A549 (cell line): ENCODE data around the gene MGME1. TPM values are rescaled to one million over a fixed set of nuclear protein-coding genes. Genes with fewer than 3 reads are reported as not detected.
"Not testable (repeated sequence)": the region's sequence is repeated elsewhere in the genome, so short reads cannot be mapped to it uniquely, and the experiment has no call there.

ENCODE experiments used
- ATAC-seq, 2 experiments: fragments of 200-7000 bp in 1 of 2; fragments of >200 bp in 1 of 2; cut with Nextera tagmentation in 1 of 2; cut with Tn5 transposase in 1 of 2; 3 replicates each; pipeline versions ENCODE4 v1.8.0 to v1.9.1; 2018 to 2020; ENCODE audit warnings: mild to moderate bottlenecking in 1 of 2, moderate library complexity in 1 of 2
- CTCF ChIA-PET: fragments of 300-600 bp; sonication (Branson Sonifier 250); formaldehyde crosslinking; extraction: SDS; loops from one replicate; lab custom pipeline; 2021; ENCODE audit warnings: antibody characterized with exemption, inconsistent platforms; lab: Yijun Ruan, JAX
- POLR2A ChIA-PET: fragments of 350-600 bp; formaldehyde crosslinking; extraction: SDS; loops from one replicate; lab custom pipeline; 2021; ENCODE audit warnings: antibody characterized with exemption, inconsistent platforms; lab: Yijun Ruan, JAX
- DNase-seq, 2 experiments: peaks; one replicate each; pipeline versions ENCODE4 v3.0.0 to v3.0.0-alpha.2; 2011 to 2016; ENCODE audit warnings: low read depth in 1 of 2, low spot score in 1 of 2
- FAIRE-seq: peaks from 2 replicates; lab custom pipeline; 2011; peaks lifted over from hg19 to GRCh38; lab: Jason Lieb, UNC
- H3K27ac ChIP-seq, 2 experiments: fragments of >200 bp; sonication (Bioruptor Twin); formaldehyde crosslinking; 3 replicates each; pipeline ENCODE4 v1.5.1; 2016 to 2017
- H3K4me1 ChIP-seq: fragments of >200 bp; sonication (Bioruptor Twin); formaldehyde crosslinking; 3 replicates; pipeline ENCODE4 v1.6.1; 2016
- H3K4me2 ChIP-seq: fragments of >200 bp; sonication (Bioruptor Twin); formaldehyde crosslinking; 3 replicates; pipeline ENCODE4 v1.6.1; 2016
- H3K4me3 ChIP-seq: fragments of >200 bp; sonication (Bioruptor Twin); formaldehyde crosslinking; 3 replicates; pipeline ENCODE4 v1.5.1; 2016
- H3K9me3 ChIP-seq: fragments of >200 bp; sonication (Bioruptor Twin); formaldehyde crosslinking; 3 replicates; pipeline ENCODE4 v1.6.1; 2016
- CEBPB ChIP-seq, 2 experiments: fragments of >200 bp in 1 of 2; sonication (Bioruptor Twin) in 1 of 2; formaldehyde crosslinking in 1 of 2; IDR thresholded peaks; 2 replicates each; pipeline ENCODE4 v1.6.1; 2012 to 2016
- EHF ChIP-seq: fragments of 250-450 bp; sonication (Bioruptor Pico); IDR thresholded peaks from 2 replicates; pipeline ENCODE4 v1.5.0; 2020; ENCODE audit warnings: mild to moderate bottlenecking
- FOSB ChIP-seq: fragments of 250-450 bp; sonication (Bioruptor Pico); IDR thresholded peaks from 2 replicates; pipeline ENCODE4 v1.5.0; 2020; ENCODE audit warnings: mild to moderate bottlenecking, moderate library complexity
- GATA3 ChIP-seq: IDR thresholded peaks from 2 replicates; pipeline ENCODE4 v1.6.1; 2012; ENCODE audit warnings: borderline replicate concordance
- HDAC2 ChIP-seq: fragments of 200-600 bp; sonication (generic); IDR thresholded peaks from 2 replicates; pipeline ENCODE4 v1.6.1; 2016
- HEYL ChIP-seq: fragments of 250-450 bp; sonication (Bioruptor Pico); IDR thresholded peaks from 2 replicates; pipeline ENCODE4 v1.8.0; 2021; ENCODE audit warnings: mild to moderate bottlenecking, moderate library complexity
- HOXB13 ChIP-seq: fragments of 250-450 bp; sonication (Bioruptor Pico); IDR thresholded peaks from 2 replicates; pipeline ENCODE4 v1.5.0; 2020; ENCODE audit warnings: low read depth, mild to moderate bottlenecking, moderate library complexity
- JUN ChIP-seq, 2 experiments: fragments of >200 bp; sonication (Bioruptor Twin); formaldehyde crosslinking; IDR thresholded peaks; 2 replicates in 1 of 2; 3 replicates in 1 of 2; pipeline ENCODE4 v1.6.1; 2016 to 2017
- MAFK ChIP-seq: fragments of 450-650 bp; IDR thresholded peaks from 2 replicates; pipeline ENCODE4 v1.6.1; 2014; ENCODE audit not compliant: partially characterized antibody
- NR3C1 ChIP-seq: fragments of >200 bp; sonication (Bioruptor Twin); formaldehyde crosslinking; IDR thresholded peaks from 3 replicates; pipeline ENCODE4 v1.6.1; 2017
- POLR2AphosphoS2 ChIP-seq: conservative IDR thresholded peaks from 2 replicates; pipeline ENCODE4 v1.6.1; 2012; ENCODE audit warnings: low read length, improper control_type of control experiment, inconsistent platforms
- RARB ChIP-seq: fragments of 250-450 bp; sonication (Bioruptor Pico); IDR thresholded peaks from 2 replicates; pipeline ENCODE4 v1.8.0; 2021; ENCODE audit warnings: mild to moderate bottlenecking, moderate library complexity
- TFCP2L1 ChIP-seq: fragments of 250-450 bp; sonication (Bioruptor Pico); IDR thresholded peaks from 2 replicates; pipeline ENCODE4 v1.5.0; 2021; ENCODE audit warnings: mild to moderate bottlenecking
- WGBS: methylation state at CpG from one replicate; pipeline ENCODE4 v1.1.6; 2017; ENCODE audit errors: missing lambda C conversion rate; 5-methylcytosine and 5-hydroxymethylcytosine counted together
- polyA plus RNA-seq, 4 experiments: library from polyadenylated mRNA; depleted of rRNA in 3 of 4; stranded (reverse); fragments of >200 nt; fragmentation: RNase III in 1 of 4; extraction: RNeasy Plus Mini Kit Qiagen cat#74134 plus additional on column Dnase treatment in 1 of 4; gene quantifications; 2 replicates in 3 of 4; 3 replicates in 1 of 4; pipeline ENCODE4 v1.2.3, GENCODE V29; 2011 to 2017
- TF ChIP-seq, protein P1 (sequence below): IDR thresholded peaks from 2 replicates; pipeline ENCODE4 v1.6.1; 2012

The MGME1 gene
- polyA plus RNA-seq, 2 of the 4 experiments (the other 2 are of a cell fraction) = 46.6 to 47.9 TPM

- Histone ChIP-seq H3K27ac (peak overlapping the region in 1 of 2 experiments; percentile 18; a peak in 2 of 6 replicates), H3K4me2 (peak overlapping the region; percentile 51), H3K9me3 (no peaks in the 10 kb centered on the region), H3K4me3 (no peak overlapping the region), H3K4me1 (peaks cover 70% of the 10 kb centered on the region)
- ChIA-PET POLR2A (no interaction called here), CTCF (interaction anchor here (1.1 to 4.6 kb wide), 5 partner anchors 10 to 387 kb away, joined by 3 to 17 read pairs (median 11); no protein-coding TSS in a partner anchor)
- WGBS = 66% methylated on average over 5 of the region's 5 CpGs
- no peak for DNase-seq
- ATAC-seq = peak in 1 of 2 experiments; percentile 9; a peak in 1 of 6 replicates
- TF ChIP-seq TFCP2L1 = no peak
- FAIRE-seq = no peak
These were observed 9.6 kb upstream of the MGME1 start for GRCh38 chr20:17959257-17959627.

GRCh38 chr20:17960400-17960885, 8.4 kb upstream of the MGME1 start:
- POLR2A ChIA-PET, H3K4me3 ChIP-seq, H3K27ac ChIP-seq, H3K9me3 ChIP-seq, DNase-seq, ATAC-seq, FAIRE-seq: not testable (repeated sequence)
- CTCF ChIA-PET = interaction anchor here (0.7 to 4.6 kb wide), 3 partner anchors 13 to 389 kb away, joined by 3 to 17 read pairs (median 3); no protein-coding TSS in a partner anchor
- Histone ChIP-seq H3K4me1 (peaks cover 82% of the 10 kb centered on the region), H3K4me2 (peak overlapping the region; percentile 51; the same call in 2 of the 3 replicates)
- 94% methylated on average over 16 of the region's 16 CpGs for WGBS

GRCh38 chr20:17960927-17961586, 7.8 kb upstream of the MGME1 start:
- FAIRE-seq = no peak
- POLR2A ChIA-PET = no interaction called here
- 85% methylated on average over 6 of the region's 6 CpGs for WGBS
- DNase-seq = no peak
- no peak overlapping the region for H3K27ac ChIP-seq
- H3K4me1 ChIP-seq = peaks cover 88% of the 10 kb centered on the region
- peak overlapping the region; percentile 35 for H3K4me2 ChIP-seq
- no peak for ATAC-seq
- CTCF ChIA-PET = interaction anchor here (1.4 to 4.6 kb wide), 2 partner anchors 35 to 456 kb away, joined by 5 to 17 read pairs; no protein-coding TSS in a partner anchor
- TF ChIP-seq POLR2AphosphoS2 = peak; percentile 36; the same call in 1 of the 2 replicates
- TF ChIP-seq HDAC2 = no peak
- TF ChIP-seq FOSB (CRISPR knock-in tag) = peak; percentile 60; the same call in 1 of the 2 replicates
- H3K9me3 ChIP-seq = no peaks in the 10 kb centered on the region
- no peak overlapping the region for H3K4me3 ChIP-seq

- Histone ChIP-seq H3K4me1 (peaks cover 88% of the 10 kb centered on the region), H3K9me3 (no peaks in the 10 kb centered on the region), H3K4me2 (peak overlapping the region; percentile 35), H3K27ac (no peak overlapping the region), H3K4me3 (no peak overlapping the region)
- FAIRE-seq (no peak), DNase-seq (no peak), ATAC-seq (no peak)
- TF ChIP-seq CEBPB (IDR thresholded peaks at IDR 0.05) = no peak
- TF ChIP-seq, protein P1, sequence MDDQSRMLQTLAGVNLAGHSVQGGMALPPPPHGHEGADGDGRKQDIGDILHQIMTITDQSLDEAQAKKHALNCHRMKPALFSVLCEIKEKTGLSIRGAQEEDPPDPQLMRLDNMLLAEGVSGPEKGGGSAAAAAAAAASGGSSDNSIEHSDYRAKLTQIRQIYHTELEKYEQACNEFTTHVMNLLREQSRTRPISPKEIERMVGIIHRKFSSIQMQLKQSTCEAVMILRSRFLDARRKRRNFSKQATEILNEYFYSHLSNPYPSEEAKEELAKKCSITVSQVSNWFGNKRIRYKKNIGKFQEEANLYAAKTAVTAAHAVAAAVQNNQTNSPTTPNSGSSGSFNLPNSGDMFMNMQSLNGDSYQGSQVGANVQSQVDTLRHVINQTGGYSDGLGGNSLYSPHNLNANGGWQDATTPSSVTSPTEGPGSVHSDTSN = no peak
- no peak for TF ChIP-seq EHF (CRISPR knock-in tag)
- TF ChIP-seq NR3C1 = no peak
- TF ChIP-seq HOXB13 (CRISPR knock-in tag) = no peak
- no peak for TF ChIP-seq GATA3
- TF ChIP-seq MAFK = no peak
- ChIA-PET POLR2A (interaction anchor here (0.6 to 2.0 kb wide), 2 partner anchors 280 to 391 kb away, joined by 3 to 5 read pairs; partner anchors contain the start of genes DSTN and RRBP1), CTCF (interaction anchor here (1.0 to 4.6 kb wide), 3 partner anchors 35 to 456 kb away, joined by 3 to 17 read pairs (median 5); no protein-coding TSS in a partner anchor)
- WGBS = 52% methylated on average over 1 of the region's 1 CpG
These were observed 7.3 kb upstream of the MGME1 start for GRCh38 chr20:17961587-17961940.

DNA sequence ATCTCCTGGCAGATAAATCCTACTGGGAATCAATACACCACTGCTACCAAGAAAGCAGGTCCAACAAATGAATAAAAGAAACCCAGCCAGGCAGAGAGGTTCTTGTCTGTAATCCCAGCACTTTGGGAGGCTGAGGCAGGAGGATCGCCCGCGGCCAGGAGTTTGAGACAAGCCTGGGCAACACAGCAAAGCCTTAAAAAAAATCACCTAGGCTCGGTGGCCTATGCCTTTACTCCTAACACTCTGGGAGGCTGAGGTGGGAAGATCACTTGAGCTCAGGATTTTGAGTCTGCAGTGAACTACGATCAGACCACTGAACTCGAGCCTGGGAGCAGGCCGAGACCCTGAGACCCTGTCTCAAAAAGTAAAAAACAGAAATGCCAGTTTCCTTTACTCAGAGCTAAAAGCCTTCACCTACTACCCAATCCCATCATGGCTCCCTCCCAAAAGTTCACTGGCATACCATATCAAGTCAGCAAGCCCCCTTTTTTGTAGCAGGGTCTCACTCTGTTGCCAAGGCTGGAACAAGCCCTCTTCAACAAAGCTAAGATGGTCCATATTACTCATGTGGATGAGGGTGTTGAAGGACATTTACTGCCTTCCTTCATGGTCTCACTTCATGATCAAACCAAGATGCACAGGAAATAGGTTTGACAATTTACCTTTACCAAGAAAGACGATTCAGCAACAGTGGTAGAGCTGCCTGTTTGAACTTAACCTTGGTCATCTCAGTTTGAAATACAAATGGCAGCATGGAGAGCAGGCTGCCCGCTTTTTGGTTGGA, 5.5 kb upstream of the MGME1 start:
- ChIA-PET CTCF (interaction anchor here (0.6 to 1.6 kb wide), 3 partner anchors 25 to 283 kb away, joined by 3 to 6 read pairs (median 4); no protein-coding TSS in a partner anchor), POLR2A (interaction anchor here (2.0 kb wide), 1 partner anchor 281 kb away, joined by 5 read pairs; the partner anchor contains the start of gene RRBP1)
- Histone ChIP-seq H3K9me3 (no peaks in the 10 kb centered on the region), H3K4me1 (peaks cover 74% of the 10 kb centered on the region), H3K4me2 (peak overlapping the region; percentile 87), H3K27ac (no peak overlapping the region), H3K4me3 (no peak overlapping the region)
- 84% methylated on average over 9 of the region's 9 CpGs for WGBS
- no peak for TF ChIP-seq HEYL (CRISPR knock-in tag)
- TF ChIP-seq RARB (CRISPR knock-in tag) = 0 out of 2 replicates have a peak, but pooled peaks have one; percentile 27
- TF ChIP-seq JUN (IDR thresholded peaks at IDR 0.05) = peak in 1 of 2 experiments; percentile 12; a peak in 1 of 5 replicates
- TF ChIP-seq FOSB (CRISPR knock-in tag) = 0 out of 2 replicates have a peak, but pooled peaks have one; percentile 63
- DNase-seq (no peak), FAIRE-seq (no peak), ATAC-seq (no peak)
